A673 (cell line): ENCODE data around the gene BORCS8.

Experiments
- CTCF ChIP-seq: fragments of 300-800, 200-600 bp; sonication (generic); conservative IDR thresholded peaks from 2 replicates; pipeline ENCODE4 v1.5.1; 2017; ENCODE audit warnings: low read depth, mild to moderate bottlenecking, antibody characterized with exemption, low read length, moderate library complexity, mixed read lengths
- EZH2 ChIP-seq: fragments of 200-600 bp; sonication (generic); IDR thresholded peaks from 2 replicates; pipeline ENCODE4 v1.6.1; 2017; ENCODE audit warnings: borderline replicate concordance, low read depth, mild to moderate bottlenecking, mixed read lengths, antibody characterized with exemption, low read length; ENCODE audit not compliant: poor library complexity, severe bottlenecking

- no peak for TF ChIP-seq CTCF
- no peak for TF ChIP-seq EZH2
Observed at GRCh38 chr19:19240476-19240875, 48.5 kb upstream of the BORCS8 start.
